Choroid plexus epithelial cell (primary cell): ENCODE measurements around the gene PRR4.

Source experiments
- DNase-seq: peaks from one replicate; pipeline ENCODE4 v3.0.0-alpha.2; 2010; ENCODE audit warnings: low read depth
- H3K4me3 ChIP-seq: 2 replicates; pipeline ENCODE4 v1.5.1; 2011; ENCODE audit warnings: low read depth, mild to moderate bottlenecking, control low read depth, low read length, moderate library complexity
- TF ChIP-seq, protein P1 (sequence below): conservative IDR thresholded peaks from 2 replicates; pipeline ENCODE4 v1.5.1; 2011; ENCODE audit warnings: low read depth, mild to moderate bottlenecking, control low read depth, inconsistent platforms, low read length, moderate library complexity

The PRR4 gene, protein sequence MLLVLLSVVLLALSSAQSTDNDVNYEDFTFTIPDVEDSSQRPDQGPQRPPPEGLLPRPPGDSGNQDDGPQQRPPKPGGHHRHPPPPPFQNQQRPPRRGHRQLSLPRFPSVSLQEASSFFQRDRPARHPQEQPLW

DNA sequence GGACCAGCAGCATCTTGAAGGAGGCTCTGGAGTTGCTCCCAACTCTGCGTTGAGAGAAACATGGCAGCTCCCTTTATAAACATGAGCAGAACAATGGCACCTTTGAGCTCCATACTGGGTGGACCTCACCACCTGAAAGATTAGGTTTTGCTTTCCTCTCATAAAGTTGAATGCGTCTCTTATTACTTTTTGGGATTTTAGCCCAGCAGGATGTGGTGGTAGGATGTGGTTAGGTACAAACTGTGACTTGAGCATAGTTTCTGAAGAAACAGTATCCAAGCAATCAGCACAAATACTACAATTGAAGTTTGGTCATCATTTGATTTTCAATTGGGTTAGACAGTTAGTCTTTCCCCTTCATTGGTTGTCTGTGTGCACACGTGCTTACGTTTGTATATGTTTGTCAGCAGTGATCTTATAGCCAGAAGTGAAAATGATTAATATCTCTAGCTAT is at the start of gene PRR4:
PRR4 (minus strand) TSS at position 51 of the 454 bp plus-strand sequence; CDS start at position 13, 38 bp downstream.
- peak; percentile 7 for DNase-seq
- H3K4me3 ChIP-seq, result no peak within 1 kb of the TSS
- TF ChIP-seq, protein P1, sequence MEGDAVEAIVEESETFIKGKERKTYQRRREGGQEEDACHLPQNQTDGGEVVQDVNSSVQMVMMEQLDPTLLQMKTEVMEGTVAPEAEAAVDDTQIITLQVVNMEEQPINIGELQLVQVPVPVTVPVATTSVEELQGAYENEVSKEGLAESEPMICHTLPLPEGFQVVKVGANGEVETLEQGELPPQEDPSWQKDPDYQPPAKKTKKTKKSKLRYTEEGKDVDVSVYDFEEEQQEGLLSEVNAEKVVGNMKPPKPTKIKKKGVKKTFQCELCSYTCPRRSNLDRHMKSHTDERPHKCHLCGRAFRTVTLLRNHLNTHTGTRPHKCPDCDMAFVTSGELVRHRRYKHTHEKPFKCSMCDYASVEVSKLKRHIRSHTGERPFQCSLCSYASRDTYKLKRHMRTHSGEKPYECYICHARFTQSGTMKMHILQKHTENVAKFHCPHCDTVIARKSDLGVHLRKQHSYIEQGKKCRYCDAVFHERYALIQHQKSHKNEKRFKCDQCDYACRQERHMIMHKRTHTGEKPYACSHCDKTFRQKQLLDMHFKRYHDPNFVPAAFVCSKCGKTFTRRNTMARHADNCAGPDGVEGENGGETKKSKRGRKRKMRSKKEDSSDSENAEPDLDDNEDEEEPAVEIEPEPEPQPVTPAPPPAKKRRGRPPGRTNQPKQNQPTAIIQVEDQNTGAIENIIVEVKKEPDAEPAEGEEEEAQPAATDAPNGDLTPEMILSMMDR, result no peak

DNA sequence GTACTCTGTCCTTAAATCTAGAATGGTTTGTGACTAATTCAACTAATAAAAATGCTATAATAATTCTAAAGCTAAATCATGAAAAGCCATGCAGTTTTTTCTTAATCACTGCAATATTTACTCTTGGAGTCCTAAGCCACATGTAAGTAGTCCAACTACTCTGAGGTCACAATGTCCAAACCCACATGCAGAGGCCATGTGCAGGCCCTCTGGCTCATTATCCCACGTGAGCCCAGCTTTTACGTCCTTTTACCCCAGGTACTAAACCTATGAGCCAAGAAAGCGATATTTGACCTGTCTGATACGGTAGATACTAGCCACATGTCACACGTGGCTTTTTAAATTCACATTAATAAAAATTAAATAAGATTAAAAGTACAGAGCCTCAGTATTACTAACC is 47.6 kb upstream of the PRR4 start:
- no peak overlapping the region for H3K4me3 ChIP-seq
- TF ChIP-seq, protein P1, result no peak
- no peak for DNase-seq

DNA sequence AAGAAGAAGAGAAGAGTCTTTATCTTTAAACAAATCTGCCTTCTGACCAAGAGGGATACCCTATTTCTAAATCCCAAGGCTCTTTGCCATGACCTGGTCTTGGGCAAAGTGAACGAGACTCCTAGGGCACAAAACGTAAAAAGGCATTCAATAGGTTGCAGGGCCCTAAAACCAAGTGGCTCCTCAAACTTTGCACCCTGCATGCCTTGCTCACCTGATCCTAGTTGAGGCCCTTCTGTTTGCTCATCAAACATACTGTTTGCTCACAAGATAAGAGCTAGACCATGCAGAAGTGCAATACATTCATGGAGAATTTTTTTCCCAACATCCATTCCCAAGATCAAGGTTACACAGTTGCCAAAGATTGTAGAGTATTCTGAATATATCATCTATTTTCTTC is 42.7 kb upstream of the PRR4 start:
- no peak for DNase-seq
- H3K4me3 ChIP-seq, result no peak overlapping the region
- TF ChIP-seq, protein P1, result no peak

DNA sequence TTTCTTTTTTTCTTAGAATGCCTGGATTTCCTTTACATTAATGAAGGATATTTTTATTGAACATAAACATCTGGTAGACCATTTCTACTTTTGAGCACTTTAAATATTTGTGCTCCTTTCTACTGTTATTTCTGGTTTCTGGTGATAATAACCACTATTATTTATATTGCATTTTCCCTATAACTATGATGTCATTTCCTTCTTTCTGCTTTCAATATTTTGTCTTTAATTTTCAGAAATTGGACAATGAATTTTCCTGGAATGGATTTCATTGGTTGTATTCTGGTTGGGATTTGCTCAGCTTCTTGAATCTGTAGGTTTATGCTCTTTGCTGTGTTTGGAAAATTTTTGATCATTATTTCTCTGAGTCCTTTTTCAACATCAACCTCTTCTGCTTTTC is 40.0 kb upstream of the PRR4 start:
- H3K4me3 ChIP-seq, result no peak overlapping the region
- DNase-seq, result no peak
- TF ChIP-seq, protein P1, result no peak

DNA sequence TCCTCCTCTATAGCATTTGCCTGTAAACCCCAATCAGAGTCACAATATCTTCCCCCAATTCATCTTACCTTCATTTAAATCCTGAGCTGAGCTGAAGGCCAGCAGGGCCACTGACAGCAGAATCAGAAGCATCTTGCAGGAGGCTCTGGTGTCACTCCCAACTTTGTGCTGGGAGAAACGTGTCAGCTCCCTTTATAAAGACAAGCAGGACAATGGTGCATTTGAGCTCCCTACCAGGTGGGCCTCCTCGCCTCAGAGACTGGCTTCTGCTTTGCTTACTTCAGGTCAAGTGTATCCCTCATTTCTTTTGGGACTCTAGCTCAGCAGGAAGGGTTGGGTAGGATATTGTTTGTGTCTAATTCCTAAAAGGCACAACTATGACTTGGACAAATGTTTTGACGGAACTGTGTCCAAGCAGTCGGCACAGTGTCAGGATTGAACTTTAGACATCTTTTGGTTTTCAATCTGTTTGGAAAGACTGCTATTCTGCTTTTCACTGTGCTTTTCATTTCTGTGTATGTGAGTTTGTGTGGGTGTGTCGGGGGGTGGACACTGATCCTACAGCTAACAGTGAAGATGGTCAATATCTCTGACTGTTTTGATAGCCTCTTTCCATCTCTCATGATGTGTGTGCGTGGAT is 34.9 kb upstream of the PRR4 start, which contains the start of gene PRH1:
PRH1 (minus strand) TSS at position 170 of the 640 bp plus-strand sequence; CDS start at position 132, 38 bp downstream.
- TF ChIP-seq, protein P1, result no peak
- DNase-seq, result no peak
- H3K4me3 ChIP-seq, result no peak within 1 kb of the TSS

DNA sequence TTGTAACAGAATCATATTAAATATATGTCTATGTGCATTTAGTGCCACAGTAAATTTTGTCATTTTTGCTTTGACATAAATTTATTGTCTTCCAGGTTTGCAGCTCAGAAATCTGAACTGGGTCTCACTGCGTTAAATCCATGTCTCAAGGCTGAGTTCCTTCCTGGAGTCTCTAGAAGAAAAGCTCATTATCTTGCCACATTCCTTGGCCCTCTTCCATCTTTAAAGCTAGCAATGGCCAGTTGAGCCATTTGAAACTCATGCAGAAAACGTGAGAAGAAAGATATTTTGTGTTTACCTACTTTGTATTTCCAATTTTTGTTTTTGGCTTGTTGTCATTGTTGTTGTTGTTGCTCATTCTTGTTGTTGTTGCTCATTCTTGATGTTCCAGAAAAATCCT is 24.1 kb upstream of the PRR4 start:
- TF ChIP-seq, protein P1, result no peak
- H3K4me3 ChIP-seq, result no peak overlapping the region
- peak; percentile 61 for DNase-seq

DNA sequence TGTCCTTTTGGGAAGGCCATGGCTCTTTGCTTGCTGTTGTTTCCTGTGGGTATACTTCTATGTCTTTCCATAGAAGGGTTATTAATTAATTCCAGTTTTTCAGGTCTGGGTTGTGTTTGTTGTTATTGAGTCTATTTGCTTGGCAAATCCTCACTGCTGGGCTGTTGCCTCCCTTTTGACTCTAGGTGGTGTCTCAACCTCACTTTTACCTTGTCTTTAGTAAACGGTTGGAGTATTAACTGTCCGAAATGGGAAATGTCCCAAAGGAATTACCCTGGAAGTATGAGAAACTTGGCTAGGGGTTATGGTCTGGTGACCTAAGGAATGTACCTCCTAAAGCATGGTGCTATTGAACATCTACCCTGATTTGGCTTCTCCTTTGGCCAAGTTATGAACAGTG is 18.1 kb upstream of the PRR4 start:
- TF ChIP-seq, protein P1, result peak; percentile 5
- DNase-seq, result no peak
- no peak overlapping the region for H3K4me3 ChIP-seq
